Immature natural killer cell (primary cell): Measurements from ENCODE around the gene ZNF331. TPM values are rescaled to one million over a fixed set of nuclear protein-coding genes. Genes with fewer than 3 reads are reported as not detected.

Source experiments
- polyA plus RNA-seq, 3 donors: library from polyadenylated mRNA; unstranded; fragments of 300-500 nt; fragmentation: Illumina TruSeq; gene quantifications; one replicate each; pipeline ENCODE4 v1.2.3, GENCODE V29; 2021

Gene ZNF331
- polyA plus RNA-seq, 3 donors from 2014 or later, result 11.8 to 35.8 (median 21.8) TPM

Other genes with a start within 250 kb of the ZNF331 start
- 1 to 10 TPM; 3.1 to 8.8 (median 6.4) TPM for gene ZNF845, start 204.4 kb upstream of the ZNF331 start, polyA plus RNA-seq
- 10 to 100 TPM in 1 of 3 donors, 1 to 10 TPM in 1, not detected in 1; 4.8 to 10.9 TPM for gene ZNF525, start 172.4 kb upstream of the ZNF331 start, polyA plus RNA-seq
- gene ZNF765, start 143.0 kb upstream of the ZNF331 start, polyA plus RNA-seq, result 10 to 100 TPM in 1 of 3 donors, 1 to 10 TPM in 2; 5.2 to 13.0 (median 8.7) TPM
- 1 to 10 TPM; 4.4 to 8.9 (median 6.9) TPM for gene ZNF761, start 106.2 kb upstream of the ZNF331 start, polyA plus RNA-seq
- 1 to 10 TPM; 1.6 to 6.1 (median 2.7) TPM for gene ZNF813, start 70.4 kb upstream of the ZNF331 start, polyA plus RNA-seq
- gene DPRX, start 93.9 kb downstream of the ZNF331 start, polyA plus RNA-seq, result not detected